Brain microvascular endothelial cell (primary cell): ENCODE measurements around the gene OR2T6.

Experiments used
- DNase-seq: peaks from one replicate; pipeline ENCODE4 v3.0.0-alpha.2; 2020
- H3K27ac ChIP-seq: fragments of 250-450 bp; sonication (Bioruptor Pico); 2 replicates; pipeline ENCODE4 v1.5.1; 2020; ENCODE audit warnings: mild to moderate bottlenecking, moderate library complexity
- H3K27me3 ChIP-seq: fragments of 250-450 bp; sonication (Bioruptor Pico); replicated peaks from 2 replicates; pipeline ENCODE4 v1.5.1; 2020; ENCODE audit warnings: mild to moderate bottlenecking
- H3K36me3 ChIP-seq: fragments of 250-450 bp; sonication (Bioruptor Pico); replicated peaks from 2 replicates; pipeline ENCODE4 v1.5.1; 2020; ENCODE audit warnings: mild to moderate bottlenecking
- H3K4me3 ChIP-seq: 2 replicates; pipeline ENCODE4 v1.5.1; 2011; ENCODE audit warnings: low read depth, mild to moderate bottlenecking, control low read depth, low read length, moderate library complexity
- in situ Hi-C: cut with HindIII; loops from 2 replicates; pipeline ENCODE4 v1.10.0; 2017; ENCODE audit warnings: low sequenced_read_pairs, low pct_ligation_motif_present
- TF ChIP-seq, protein P1 (sequence below): IDR thresholded peaks from 2 replicates; pipeline ENCODE4 v1.5.1; 2011; ENCODE audit warnings: low read depth, mild to moderate bottlenecking, moderate library complexity, low read length, control low read depth, inconsistent platforms; ENCODE audit errors: missing control alignments

OR2T6 gene

DNA sequence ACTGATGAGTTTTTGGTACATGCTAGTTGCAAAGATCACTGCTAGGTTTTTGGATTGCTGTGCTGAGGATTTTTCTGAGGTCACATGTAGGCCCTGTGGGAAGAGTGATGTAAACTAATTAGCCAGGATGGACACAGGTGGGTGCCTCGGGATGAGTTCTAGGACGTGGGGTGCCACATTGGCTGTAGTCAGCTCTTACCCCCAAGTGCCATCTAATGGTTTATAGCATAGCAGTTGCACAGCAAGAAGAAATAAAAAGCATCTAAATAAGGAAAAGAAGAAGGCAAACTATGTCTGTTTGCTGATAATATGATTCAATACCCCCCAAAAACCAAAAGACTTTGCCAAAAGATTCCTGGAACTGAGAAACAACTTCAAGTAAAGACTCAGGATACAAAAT is 17.5 kb downstream of the OR2T6 start:
- TF ChIP-seq, protein P1, sequence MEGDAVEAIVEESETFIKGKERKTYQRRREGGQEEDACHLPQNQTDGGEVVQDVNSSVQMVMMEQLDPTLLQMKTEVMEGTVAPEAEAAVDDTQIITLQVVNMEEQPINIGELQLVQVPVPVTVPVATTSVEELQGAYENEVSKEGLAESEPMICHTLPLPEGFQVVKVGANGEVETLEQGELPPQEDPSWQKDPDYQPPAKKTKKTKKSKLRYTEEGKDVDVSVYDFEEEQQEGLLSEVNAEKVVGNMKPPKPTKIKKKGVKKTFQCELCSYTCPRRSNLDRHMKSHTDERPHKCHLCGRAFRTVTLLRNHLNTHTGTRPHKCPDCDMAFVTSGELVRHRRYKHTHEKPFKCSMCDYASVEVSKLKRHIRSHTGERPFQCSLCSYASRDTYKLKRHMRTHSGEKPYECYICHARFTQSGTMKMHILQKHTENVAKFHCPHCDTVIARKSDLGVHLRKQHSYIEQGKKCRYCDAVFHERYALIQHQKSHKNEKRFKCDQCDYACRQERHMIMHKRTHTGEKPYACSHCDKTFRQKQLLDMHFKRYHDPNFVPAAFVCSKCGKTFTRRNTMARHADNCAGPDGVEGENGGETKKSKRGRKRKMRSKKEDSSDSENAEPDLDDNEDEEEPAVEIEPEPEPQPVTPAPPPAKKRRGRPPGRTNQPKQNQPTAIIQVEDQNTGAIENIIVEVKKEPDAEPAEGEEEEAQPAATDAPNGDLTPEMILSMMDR: no peak
- H3K4me3 ChIP-seq: no peak overlapping the region
- H3K27ac ChIP-seq: no peak overlapping the region
- in situ Hi-C loops: no loop called here
- H3K36me3 ChIP-seq: no peaks in the 10 kb centered on the region
- H3K27me3 ChIP-seq: no peaks in the 10 kb centered on the region
- no peak for DNase-seq

DNA sequence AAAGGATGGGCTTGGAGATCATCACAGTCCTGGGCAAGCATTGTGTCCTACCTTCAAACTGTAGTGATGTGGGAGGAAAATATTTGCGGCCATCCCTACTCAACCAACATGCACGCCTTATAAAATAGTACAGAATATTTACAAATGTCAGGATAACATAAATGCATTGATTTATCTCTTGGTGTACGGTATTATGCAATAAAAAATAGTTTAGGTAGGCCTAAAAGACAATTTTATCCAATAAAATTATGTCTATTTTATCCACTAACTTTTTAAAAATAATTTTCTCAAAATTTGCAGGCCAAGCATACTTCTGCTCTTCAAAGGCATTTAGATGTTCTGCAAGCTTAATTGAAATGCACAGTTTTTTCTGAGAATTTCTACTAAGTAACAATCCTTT is 27.2 kb downstream of the OR2T6 start, which contains the start of gene OR2T1:
OR2T1 (plus strand) TSS at position 301 of the 400 bp plus-strand sequence. CDS start 3,100 bp downstream, outside the sequence.
- no peaks in the 10 kb centered on the region for H3K27me3 ChIP-seq
- no peak within 1 kb of the TSS for H3K27ac ChIP-seq
- in situ Hi-C loops: no loop called here
- no peak for DNase-seq
- H3K4me3 ChIP-seq: no peak within 1 kb of the TSS
- H3K36me3 ChIP-seq: no peaks in the 10 kb centered on the region
- TF ChIP-seq, protein P1: no peak

DNA sequence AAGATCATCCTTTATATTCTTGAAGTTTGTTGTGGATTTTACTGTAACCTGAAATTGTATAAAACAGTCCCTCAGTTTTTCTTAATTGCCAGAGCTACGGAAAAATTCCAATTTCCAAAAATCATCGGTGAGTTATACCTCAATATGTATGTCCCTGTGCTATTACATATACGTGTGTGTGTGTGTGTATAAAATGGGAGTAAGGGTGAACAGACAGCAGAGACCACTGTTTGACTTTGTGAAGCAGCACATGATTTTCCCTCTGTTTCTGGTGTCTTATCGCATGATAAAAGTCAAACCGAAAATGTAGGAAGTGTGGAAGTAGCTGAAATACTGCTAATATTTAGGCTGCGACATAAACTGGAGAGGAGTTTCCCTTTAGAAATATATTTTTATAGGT is 28.5 kb downstream of the OR2T6 start:
- Histone ChIP-seq H3K4me3 (no peak overlapping the region), H3K27ac (no peak overlapping the region), H3K36me3 (no peaks in the 10 kb centered on the region), H3K27me3 (no peaks in the 10 kb centered on the region)
- DNase-seq: no peak
- TF ChIP-seq, protein P1: no peak
- in situ Hi-C loops: no loop called here

DNA sequence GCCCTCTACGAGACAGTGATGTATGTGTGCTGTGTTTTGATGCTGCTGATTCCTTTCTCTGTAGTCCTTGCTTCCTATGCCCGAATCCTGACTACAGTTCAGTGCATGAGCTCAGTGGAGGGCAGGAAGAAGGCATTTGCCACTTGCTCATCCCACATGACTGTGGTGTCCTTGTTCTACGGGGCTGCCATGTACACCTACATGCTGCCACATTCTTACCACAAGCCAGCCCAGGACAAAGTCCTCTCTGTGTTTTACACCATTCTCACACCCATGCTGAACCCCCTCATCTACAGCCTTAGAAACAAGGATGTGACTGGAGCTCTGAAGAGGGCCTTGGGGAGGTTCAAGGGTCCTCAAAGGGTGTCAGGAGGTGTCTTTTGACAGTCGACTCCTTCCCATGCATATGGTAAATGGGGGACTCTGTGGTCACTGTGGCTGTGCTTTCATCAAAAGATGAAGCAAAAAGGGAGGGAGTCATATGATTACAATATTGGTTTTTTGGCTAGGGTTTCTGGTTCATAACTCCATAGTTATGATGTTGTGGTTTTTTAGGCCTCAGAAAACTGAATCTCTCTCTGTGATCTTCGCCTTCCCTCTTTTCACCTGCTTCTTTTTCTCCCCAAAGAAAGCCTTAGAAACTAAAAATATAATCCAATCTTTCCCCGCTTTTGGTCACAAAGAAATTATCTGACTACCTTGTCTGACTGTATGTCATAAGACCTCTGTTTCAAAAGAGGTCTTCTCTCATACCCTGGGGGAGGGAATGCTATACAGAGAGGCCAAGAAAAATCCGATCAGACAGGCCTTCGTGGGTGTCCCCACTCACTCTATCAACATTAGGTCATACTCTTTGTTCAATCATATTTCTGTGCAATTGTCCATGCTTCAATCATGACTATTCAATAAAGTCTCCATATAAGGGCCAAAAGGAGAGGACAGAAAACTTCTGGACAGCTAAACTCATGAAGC is 31.5 kb downstream of the OR2T6 start:
- in situ Hi-C loops: no loop called here
- H3K36me3 ChIP-seq: no peaks in the 10 kb centered on the region
- H3K27me3 ChIP-seq: no peaks in the 10 kb centered on the region
- H3K4me3 ChIP-seq: no peak overlapping the region
- TF ChIP-seq, protein P1: no peak
- H3K27ac ChIP-seq: no peak overlapping the region
- DNase-seq: no peak

DNA sequence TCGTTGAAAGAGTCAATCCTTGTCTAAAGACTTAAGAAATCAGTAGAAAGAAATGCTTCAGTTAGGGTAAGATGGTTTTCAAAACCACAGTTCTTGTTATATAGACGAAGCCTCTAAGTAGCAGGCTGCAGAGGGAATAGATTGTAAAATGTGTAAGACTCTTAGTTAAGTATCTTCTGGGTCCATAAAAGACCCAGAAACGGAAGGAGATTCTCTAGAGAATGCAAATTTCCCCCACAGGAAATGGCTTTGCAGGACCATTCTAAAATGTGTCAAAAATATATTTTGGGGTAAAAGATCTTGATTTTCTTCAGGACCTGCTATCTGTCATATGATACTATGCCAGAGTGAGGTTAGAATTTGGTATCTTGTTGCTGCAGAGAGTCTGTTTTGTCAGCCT is 40.7 kb downstream of the OR2T6 start:
- in situ Hi-C loops: no loop called here
- Histone ChIP-seq H3K36me3 (no peaks in the 10 kb centered on the region), H3K27ac (no peak overlapping the region), H3K4me3 (no peak overlapping the region), H3K27me3 (no peaks in the 10 kb centered on the region)
- TF ChIP-seq, protein P1: no peak
- no peak for DNase-seq
